OCI-LY3 (cell line): ENCODE data around the gene CNNM2.

Experiments
- CTCF ChIP-seq: fragments of 200-600, 300-600 bp; sonication (generic); IDR thresholded peaks from 2 replicates; pipeline ENCODE4 v1.5.1; 2014; ENCODE audit warnings: antibody characterized with exemption, low read length, low read depth
- EZH2phosphoT487 ChIP-seq: fragments of 200-600 bp; shearing (Covaris generic); IDR thresholded peaks from 2 replicates; pipeline ENCODE4 v1.6.1; 2018; ENCODE audit warnings: antibody characterized with exemption, mixed run types, low read depth

- no peak for TF ChIP-seq CTCF
- TF ChIP-seq EZH2phosphoT487: no peak
Observed at GRCh38 chr10:103102195-103102594, 184.1 kb downstream of the CNNM2 start.
